Thoracic aorta (tissue), 2 donors: ENCODE measurements around the gene MECR. TPM values are rescaled to one million over a fixed set of nuclear protein-coding genes. Genes with fewer than 3 reads are reported as not detected.

Experiments used
- ATAC-seq: fragments of 150-250 bp; one replicate; pipeline ENCODE4 v1.8.0; 2017; ENCODE audit warnings: low read depth; ENCODE audit not compliant: insufficient number of reproducible peaks, low FRiP score
- DNase-seq: peaks from one replicate; pipeline ENCODE4 v3.0.0-alpha.2; 2020; ENCODE audit warnings: low spot score
- H3K27ac ChIP-seq, 2 donors: fragments of 200-600 bp; sonication (generic); 1 replicate in 1 of 2; 2 replicates in 1 of 2; pipeline ENCODE4 v1.5.1; 2016; ENCODE audit warnings: mild to moderate bottlenecking in 2 of 2, moderate library complexity in 2 of 2
- H3K27me3 ChIP-seq: fragments of 200-600 bp; sonication (generic); replicated peaks from 2 replicates; pipeline ENCODE4 v1.6.0; 2016; ENCODE audit warnings: mild to moderate bottlenecking; ENCODE audit not compliant: insufficient read depth
- H3K36me3 ChIP-seq: fragments of 200-600 bp; sonication (generic); one replicate; pipeline ENCODE4 v1.5.1; 2016
- H3K4me1 ChIP-seq, 2 donors: fragments of 200-600 bp; sonication (generic); 1 replicate in 1 of 2; 2 replicates in 1 of 2; pipeline versions ENCODE4 v1.5.1 to v1.6.0; 2016; ENCODE audit warnings: low read depth in 2 of 2, mild to moderate bottlenecking in 1 of 2; ENCODE audit not compliant: control insufficient read depth in 1 of 2
- H3K4me3 ChIP-seq: fragments of 200-600 bp; sonication (generic); 2 replicates; pipeline ENCODE4 v1.5.1; 2016; ENCODE audit warnings: mild to moderate bottlenecking
- H3K9me3 ChIP-seq: fragments of 200-600 bp; sonication (generic); 2 replicates; pipeline ENCODE4 v1.5.1; 2016
- CTCF ChIP-seq: fragments of 200-600 bp; sonication (generic); IDR thresholded peaks from one replicate; pipeline ENCODE4 v1.5.1; 2019; ENCODE audit warnings: antibody characterized with exemption
- total RNA-seq, 2 donors: library from RNA; depleted of rRNA; stranded (reverse); fragments of >200 nt; gene quantifications; one replicate each; pipeline versions ENCODE4 v1.1.0 to v1.2.3, GENCODE V29; 2016

MECR gene
- total RNA-seq, 2 donors from 2014 or later, result 9.2 to 32.0 TPM

- Histone ChIP-seq H3K27ac (peak within 1 kb of the TSS; percentile 96 to 100), H3K4me1 (peaks cover 25 to 48% of the 10 kb centered on the region in 2 donors), H3K4me3 (peak within 1 kb of the TSS; percentile 79), H3K9me3 (no peaks in the 10 kb centered on the region), H3K36me3 (peaks cover 5% of the 10 kb centered on the region), H3K27me3 (no peaks in the 10 kb centered on the region)
- peak; percentile 92 for ATAC-seq
- peak; percentile 92 for DNase-seq
- TF ChIP-seq CTCF, result peak; percentile 59
Observed at GRCh38 chr1:29181413-29182225, 49.1 kb downstream of the MECR start, which contains the start of gene SRSF4. Gene SRSF4 (minus strand): TSS chr1:29181900. CDS start chr1:29181752, 148 bp downstream.

DNA sequence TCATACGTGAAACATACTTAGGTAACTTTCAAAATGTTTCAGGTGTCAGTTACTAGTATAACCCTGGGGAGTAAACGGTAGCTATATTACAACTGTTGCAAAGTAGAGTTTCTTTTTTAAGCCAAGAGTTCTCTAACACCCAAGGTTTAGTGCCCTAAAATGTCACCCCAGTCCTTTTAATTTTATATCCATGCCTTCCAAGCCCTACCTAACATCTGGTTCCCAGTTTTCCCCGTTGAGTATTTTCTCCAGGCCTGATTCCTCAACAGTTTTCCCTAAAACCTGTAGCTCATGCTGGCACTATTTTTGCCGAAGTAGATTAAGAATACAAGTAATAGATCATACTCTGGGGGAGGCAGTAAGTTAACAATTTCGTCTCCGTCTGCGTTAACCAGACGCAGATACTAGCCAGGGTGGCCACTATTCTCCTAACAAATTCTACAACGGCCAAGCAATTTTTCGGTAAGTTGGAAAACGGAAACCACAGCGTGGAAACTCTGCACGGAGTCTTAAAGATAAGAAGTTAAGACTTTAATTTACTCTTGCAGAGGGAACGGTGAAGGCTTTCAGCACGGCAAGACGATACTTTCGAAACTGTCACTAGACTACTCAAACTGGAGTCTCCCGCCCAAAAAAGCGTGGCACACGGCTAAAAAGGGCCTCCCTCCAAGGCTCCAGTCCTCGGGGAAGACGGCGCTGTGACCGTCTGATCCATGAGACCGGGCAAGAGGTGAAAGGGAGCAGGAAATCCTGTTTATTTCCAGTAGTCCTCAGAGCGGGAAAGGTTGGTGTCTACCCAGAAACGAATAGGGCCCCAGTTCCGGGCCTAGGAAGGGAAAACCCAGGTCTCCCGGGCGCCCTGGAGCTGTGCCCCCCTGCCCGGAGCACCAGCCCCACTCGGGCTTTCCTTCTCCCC is 50.0 kb downstream of the MECR start:
- Histone ChIP-seq H3K9me3 (no peaks in the 10 kb centered on the region), H3K27me3 (no peaks in the 10 kb centered on the region), H3K4me1 (peaks cover 27 to 56% of the 10 kb centered on the region in 2 donors), H3K36me3 (peaks cover 5% of the 10 kb centered on the region), H3K27ac (peak overlapping the region; percentile 96 to 100), H3K4me3 (peak overlapping the region; percentile 79)
- TF ChIP-seq CTCF, result no peak
- ATAC-seq (no peak), DNase-seq (no peak)

DNA sequence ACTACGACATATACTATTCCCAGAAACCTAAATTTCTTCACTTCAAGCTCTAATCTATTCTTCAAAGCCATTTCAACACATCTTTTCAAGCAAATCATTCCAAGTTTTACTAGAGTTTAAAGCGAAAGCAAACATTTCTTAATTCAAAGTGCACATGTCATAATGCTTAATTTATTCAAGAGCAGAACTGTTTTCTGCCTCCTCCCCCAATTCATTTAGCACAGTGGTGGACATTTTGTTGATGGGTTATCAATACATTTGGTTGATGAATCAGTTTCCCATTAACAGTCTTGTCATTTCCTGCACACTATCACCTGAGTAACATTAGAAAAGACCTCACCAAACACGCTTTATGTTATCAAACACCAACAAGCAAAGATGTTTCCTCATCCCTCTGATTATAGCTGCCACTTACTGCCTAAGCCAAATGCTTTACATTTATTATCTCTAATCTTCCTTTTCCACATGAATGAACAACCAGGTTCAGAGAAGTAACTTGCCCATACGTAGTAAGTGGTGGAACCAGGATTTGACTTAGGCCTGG is 51.0 kb downstream of the MECR start:
- H3K27me3 ChIP-seq, result no peaks in the 10 kb centered on the region
- peak overlapping the region; percentile 79 for H3K4me3 ChIP-seq
- no peak for TF ChIP-seq CTCF
- peaks cover 5% of the 10 kb centered on the region for H3K36me3 ChIP-seq
- H3K9me3 ChIP-seq, result no peaks in the 10 kb centered on the region
- H3K27ac ChIP-seq, result no peak overlapping the region
- DNase-seq, result no peak
- H3K4me1 ChIP-seq, result peaks cover 27 to 56% of the 10 kb centered on the region in 2 donors
- no peak for ATAC-seq

DNA sequence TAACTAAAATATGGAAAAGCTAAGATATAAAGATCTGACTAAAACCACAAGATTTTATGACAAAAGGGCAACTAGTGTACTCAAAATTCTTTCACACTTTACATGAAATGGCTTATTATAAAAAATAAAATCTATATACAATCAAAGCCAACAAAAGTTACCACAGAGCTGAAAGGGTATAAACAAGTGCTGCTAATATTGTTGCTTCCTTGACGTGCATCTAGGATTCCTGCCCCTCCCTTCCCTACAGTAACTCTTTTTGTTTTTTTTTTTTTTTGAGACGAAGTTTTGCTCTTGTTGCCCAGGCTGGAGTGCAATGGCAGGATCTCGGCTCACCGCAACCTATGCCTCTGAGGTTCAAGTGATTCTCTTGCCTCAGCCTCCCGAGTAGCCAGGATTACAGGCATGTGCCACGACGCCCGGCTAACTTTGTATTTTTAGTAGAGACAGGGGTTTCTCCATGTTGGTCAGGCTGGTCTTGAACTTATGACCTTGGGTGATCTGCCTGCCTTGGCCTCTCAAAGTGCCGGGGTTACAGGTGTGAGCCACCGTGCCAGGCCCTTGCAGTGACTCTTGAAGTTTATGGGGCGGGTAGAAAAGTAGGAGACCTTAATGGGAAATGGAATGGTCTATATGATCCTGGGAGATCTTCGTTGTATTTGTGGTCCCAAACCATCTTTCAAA is 53.6 kb downstream of the MECR start:
- no peak for TF ChIP-seq CTCF
- ATAC-seq (no peak), DNase-seq (no peak)
- Histone ChIP-seq H3K36me3 (peaks cover 8% of the 10 kb centered on the region), H3K27ac (no peak overlapping the region), H3K4me1 (peaks cover 30 to 53% of the 10 kb centered on the region in 2 donors), H3K27me3 (no peaks in the 10 kb centered on the region), H3K9me3 (no peaks in the 10 kb centered on the region), H3K4me3 (no peak overlapping the region)
